ENCODE data around the gene VSNL1.

VSNL1 gene

DNA sequence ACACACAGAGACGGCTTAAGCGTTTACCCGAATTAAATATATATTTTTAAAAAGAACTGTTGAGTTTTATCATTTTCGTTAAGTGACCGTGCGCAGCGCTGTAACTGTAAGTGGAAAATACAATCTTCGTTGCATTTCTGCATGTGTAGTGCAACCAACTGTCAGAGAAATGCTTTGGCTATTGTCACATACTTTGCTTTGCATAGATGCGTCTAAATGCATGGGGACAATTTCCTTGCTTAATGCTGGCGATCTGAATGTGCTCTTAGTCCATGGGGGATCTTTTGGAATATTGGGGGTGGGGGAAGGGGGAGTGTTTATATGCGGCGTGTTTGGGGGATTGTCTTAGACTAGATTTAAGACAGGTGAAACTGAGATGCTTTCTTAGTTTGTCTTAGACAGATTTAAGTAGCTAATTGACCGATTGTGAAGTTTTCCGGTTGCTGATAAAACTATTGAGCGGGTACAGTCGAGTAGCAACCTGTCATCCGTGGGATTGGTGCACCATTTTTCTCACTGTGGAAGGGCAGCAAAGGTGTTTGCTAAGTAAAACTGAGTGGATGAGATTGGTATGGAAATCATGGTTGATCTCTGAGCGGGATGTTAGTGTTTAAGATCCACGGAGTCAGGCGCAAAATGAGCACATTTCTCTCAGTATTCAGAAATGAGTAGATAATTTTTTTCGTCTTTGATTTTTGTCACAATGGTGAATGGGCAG is 476 bp downstream of the VSNL1 start:
- Histone ChIP-seq H3K27me3 (ENCODE audit: control insufficient read depth, insufficient read depth, low read length) (peaks cover 11% of the 10 kb centered on the region), H3K4me1 (no peaks in the 10 kb centered on the region), H3K9me3 (ENCODE audit: control insufficient read depth, low read length) (no peaks in the 10 kb centered on the region), H3K36me3 (ENCODE audit: control insufficient read depth, insufficient read depth, low read length) (no peaks in the 10 kb centered on the region), H3K4me3 (ENCODE audit: low read depth, low read length) (peak overlapping the region; percentile 48), H3K9ac (no peak overlapping the region), H3K79me2 (no peaks in the 10 kb centered on the region), H2AFZ (peak overlapping the region; percentile 53), H3K4me2 (ENCODE audit: low read length) (peak overlapping the region; percentile 70), H3K27ac (no peak overlapping the region)
- no peak for TF ChIP-seq CTCF (IDR thresholded peaks at IDR 0.05)

DNA sequence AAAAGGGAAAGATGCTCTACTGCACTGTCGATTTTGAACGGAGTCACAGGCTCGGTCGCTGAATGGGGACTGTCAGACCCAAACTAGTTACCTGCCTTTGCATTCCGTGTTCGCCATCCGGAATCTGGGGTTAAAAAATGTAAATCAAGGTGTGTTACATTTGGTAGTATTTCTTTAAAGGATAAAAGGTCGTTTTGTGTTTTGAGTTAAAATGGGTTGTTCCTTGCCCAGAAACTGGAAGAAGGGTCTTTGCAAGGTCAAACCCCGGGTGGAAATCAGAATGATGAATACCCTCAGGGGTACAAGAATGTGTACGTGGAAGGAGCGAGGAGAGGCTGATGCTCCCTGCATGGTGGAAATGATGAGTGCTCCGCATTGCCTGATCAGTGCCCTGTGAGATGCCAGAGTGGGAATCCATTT is 1.0 kb downstream of the VSNL1 start:
- Histone ChIP-seq H3K27me3 (ENCODE audit: control insufficient read depth, insufficient read depth, low read length) (peaks cover 11% of the 10 kb centered on the region), H3K27ac (no peak overlapping the region), H3K79me2 (no peaks in the 10 kb centered on the region), H3K9me3 (ENCODE audit: control insufficient read depth, low read length) (no peaks in the 10 kb centered on the region), H2AFZ (no peak overlapping the region), H3K9ac (no peak overlapping the region), H3K4me2 (ENCODE audit: low read length) (no peak overlapping the region), H3K4me3 (ENCODE audit: low read depth, low read length) (no peak overlapping the region), H3K36me3 (ENCODE audit: control insufficient read depth, insufficient read depth, low read length) (no peaks in the 10 kb centered on the region), H3K4me1 (no peaks in the 10 kb centered on the region)
- TF ChIP-seq CTCF (IDR thresholded peaks at IDR 0.05): no peak

- Histone ChIP-seq H3K27me3 (ENCODE audit: control insufficient read depth, insufficient read depth, low read length) (peaks cover 11% of the 10 kb centered on the region), H3K4me1 (no peaks in the 10 kb centered on the region), H3K79me2 (no peaks in the 10 kb centered on the region), H3K36me3 (ENCODE audit: control insufficient read depth, insufficient read depth, low read length) (no peaks in the 10 kb centered on the region), H3K4me2 (ENCODE audit: low read length) (no peak overlapping the region), H3K27ac (no peak overlapping the region), H3K9me3 (ENCODE audit: control insufficient read depth, low read length) (no peaks in the 10 kb centered on the region), H3K4me3 (ENCODE audit: low read depth, low read length) (no peak overlapping the region), H2AFZ (no peak overlapping the region), H3K9ac (no peak overlapping the region)
- TF ChIP-seq CTCF (IDR thresholded peaks at IDR 0.05): no peak
These were observed 2.0 kb downstream of the VSNL1 start for GRCh38 chr2:17542471-17542870.

- H3K27ac ChIP-seq: no peak overlapping the region
- no peak overlapping the region for H3K9ac ChIP-seq
- no peaks in the 10 kb centered on the region for H3K79me2 ChIP-seq
- no peaks in the 10 kb centered on the region for H3K4me1 ChIP-seq
- H3K9me3 ChIP-seq (ENCODE audit: control insufficient read depth, low read length): no peaks in the 10 kb centered on the region
- TF ChIP-seq CTCF (IDR thresholded peaks at IDR 0.05): no peak
- H3K4me3 ChIP-seq (ENCODE audit: low read depth, low read length): no peak overlapping the region
- H2AFZ ChIP-seq: no peak overlapping the region
- H3K27me3 ChIP-seq (ENCODE audit: control insufficient read depth, insufficient read depth, low read length): peaks cover 11% of the 10 kb centered on the region
- no peak overlapping the region for H3K4me2 ChIP-seq (ENCODE audit: low read length)
- H3K36me3 ChIP-seq (ENCODE audit: control insufficient read depth, insufficient read depth, low read length): no peaks in the 10 kb centered on the region
These were observed 2.7 kb downstream of the VSNL1 start for GRCh38 chr2:17543131-17543660.

DNA sequence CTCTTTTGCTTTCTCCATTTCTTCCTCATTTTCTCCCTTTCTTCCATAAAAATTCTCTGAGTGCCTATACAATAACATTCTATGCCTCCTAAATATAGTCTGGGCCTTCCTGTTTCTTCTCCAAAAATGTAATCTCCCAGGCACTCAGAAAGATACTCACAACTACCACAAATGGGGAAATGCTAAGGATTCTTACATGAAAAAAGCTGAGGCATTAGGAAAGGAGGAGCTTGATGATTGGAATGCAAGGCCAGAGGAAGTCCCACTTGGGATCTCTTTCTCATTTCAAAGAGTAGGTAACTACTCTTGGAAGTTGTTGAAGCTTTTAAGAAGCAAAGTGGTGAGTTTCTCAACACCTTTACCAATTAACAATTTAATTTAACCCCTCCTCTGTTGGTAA is 3.4 kb downstream of the VSNL1 start:
- no peaks in the 10 kb centered on the region for H3K9me3 ChIP-seq (ENCODE audit: control insufficient read depth, low read length)
- H3K4me2 ChIP-seq (ENCODE audit: low read length): no peak overlapping the region
- no peak overlapping the region for H3K9ac ChIP-seq
- no peak for TF ChIP-seq CTCF (IDR thresholded peaks at IDR 0.05)
- no peaks in the 10 kb centered on the region for H3K4me1 ChIP-seq
- H3K27me3 ChIP-seq (ENCODE audit: control insufficient read depth, insufficient read depth, low read length): peaks cover 7% of the 10 kb centered on the region
- no peak overlapping the region for H3K4me3 ChIP-seq (ENCODE audit: low read depth, low read length)
- no peak overlapping the region for H3K27ac ChIP-seq
- H3K79me2 ChIP-seq: no peaks in the 10 kb centered on the region
- H2AFZ ChIP-seq: no peak overlapping the region
- no peaks in the 10 kb centered on the region for H3K36me3 ChIP-seq (ENCODE audit: control insufficient read depth, insufficient read depth, low read length)
